ENCODE data around the gene FAM170B.

The FAM170B gene

GRCh38 chr10:49133706-49134248, at the start of gene FAM170B:
TSS of gene FAM170B (minus strand) at chr10:49134021. CDS start at chr10:49133918, 103 bp downstream.
- no peak for DNase-seq (ENCODE audit: low read depth)

GRCh38 chr10:49182776-49183175, 49.0 kb upstream of the FAM170B start:
- no peak for DNase-seq (ENCODE audit: low read depth)

GRCh38 chr10:49180444-49180860, 46.6 kb upstream of the FAM170B start:
- DNase-seq (ENCODE audit: low read depth): no peak

- no peak for DNase-seq (ENCODE audit: low read depth)
Measured at GRCh38 chr10:49179699-49180443, 46.0 kb upstream of the FAM170B start.

- DNase-seq (ENCODE audit: low read depth): no peak
Measured at GRCh38 chr10:49178489-49179471, 45.0 kb upstream of the FAM170B start.

GRCh38 chr10:49177391-49178355, 43.9 kb upstream of the FAM170B start:
- DNase-seq (ENCODE audit: low read depth): peak; percentile 82

- no peak for DNase-seq (ENCODE audit: low read depth)
Measured at GRCh38 chr10:49176310-49177268, 42.8 kb upstream of the FAM170B start.

- DNase-seq (ENCODE audit: low read depth): no peak
Measured at GRCh38 chr10:49175587-49176309, 41.9 kb upstream of the FAM170B start.

- no peak for DNase-seq (ENCODE audit: low read depth)
Measured at GRCh38 chr10:49174926-49175500, 41.2 kb upstream of the FAM170B start.

GRCh38 chr10:49174261-49174925, 40.6 kb upstream of the FAM170B start:
- DNase-seq (ENCODE audit: low read depth): no peak

GRCh38 chr10:49173853-49174252, 40.0 kb upstream of the FAM170B start:
- no peak for DNase-seq (ENCODE audit: low read depth)

- no peak for DNase-seq (ENCODE audit: low read depth)
Measured at GRCh38 chr10:49173201-49173772, 39.5 kb upstream of the FAM170B start.

- DNase-seq (ENCODE audit: low read depth): no peak
Measured at GRCh38 chr10:49172777-49173132, 38.9 kb upstream of the FAM170B start.

GRCh38 chr10:49172061-49172776, 38.4 kb upstream of the FAM170B start:
- no peak for DNase-seq (ENCODE audit: low read depth)

GRCh38 chr10:49171326-49172060, 37.7 kb upstream of the FAM170B start:
- no peak for DNase-seq (ENCODE audit: low read depth)

- no peak for DNase-seq (ENCODE audit: low read depth)
Measured at GRCh38 chr10:49170632-49171325, 37.0 kb upstream of the FAM170B start.

Measured in GM04503 (cell line).